GM12873 (cell line): Measurements from ENCODE around the gene RTL1.

Experiments used
- CTCF ChIP-seq: IDR thresholded peaks from 2 replicates; pipeline ENCODE4 v1.5.1; 2012; ENCODE audit warnings: low read depth, mild to moderate bottlenecking, moderate library complexity, low read length, control low read depth; ENCODE audit not compliant: insufficient read depth; ENCODE audit errors: missing control alignments

RTL1 gene

GRCh38 chr14:100850841-100851585 lies 52.5 kb downstream of the RTL1 start:
- peak; percentile 87 for TF ChIP-seq CTCF

DNA sequence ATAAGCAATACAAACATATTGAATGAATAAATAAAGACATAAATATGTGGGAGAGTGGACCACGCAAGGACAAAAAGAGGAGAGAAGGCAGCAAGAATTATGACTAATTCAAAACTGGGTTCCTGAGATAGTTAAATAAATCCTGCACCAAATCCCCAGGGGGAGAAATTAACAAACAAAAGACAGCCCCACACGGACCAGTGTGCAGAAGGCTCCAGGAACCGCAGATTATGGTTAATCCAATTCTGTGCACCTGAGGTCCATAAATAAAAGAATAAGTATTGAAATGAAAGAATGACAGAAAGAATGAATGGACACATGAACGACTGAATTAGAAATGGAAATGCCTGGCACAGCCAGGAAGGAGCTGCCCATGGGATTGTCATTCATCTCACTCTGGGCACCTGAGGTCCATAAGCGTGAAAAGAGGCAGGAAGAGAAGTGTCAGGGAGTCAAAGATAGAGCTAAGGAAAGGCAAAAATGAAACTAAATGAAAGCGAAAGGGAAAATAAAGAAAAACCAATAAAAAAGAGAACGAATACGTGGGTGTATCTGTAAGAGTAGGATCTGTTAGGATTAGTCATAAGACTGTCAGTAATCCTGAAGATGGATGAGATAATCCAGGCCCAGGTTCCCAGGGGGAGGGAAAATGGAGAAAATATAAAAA lies 54.3 kb downstream of the RTL1 start:
- no peak for TF ChIP-seq CTCF

GRCh38 chr14:100846309-100846859 lies 57.1 kb downstream of the RTL1 start:
- TF ChIP-seq CTCF, result no peak

GRCh38 chr14:100845341-100845740 lies 58.2 kb downstream of the RTL1 start:
- TF ChIP-seq CTCF, result no peak

GRCh38 chr14:100844846-100845245 lies 58.7 kb downstream of the RTL1 start:
- no peak for TF ChIP-seq CTCF

DNA sequence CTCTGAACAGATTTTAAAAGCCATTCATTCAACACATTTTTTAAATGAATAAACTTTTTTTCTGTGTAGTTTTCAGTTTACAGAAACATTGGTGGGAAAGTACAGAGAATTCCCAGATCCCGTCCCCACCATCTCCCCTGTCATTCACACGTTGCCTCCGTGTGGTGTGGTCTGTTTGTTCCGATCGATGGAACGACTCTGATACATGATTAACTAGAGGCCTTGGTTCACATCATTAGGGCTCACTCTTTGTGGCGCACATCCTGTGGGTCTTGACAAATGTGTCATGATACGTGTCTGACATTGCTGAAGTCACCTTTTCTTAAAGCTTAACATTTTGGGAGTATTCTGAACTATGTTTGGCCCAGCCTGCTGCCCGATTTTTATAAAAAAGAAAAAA lies 59.1 kb downstream of the RTL1 start:
- no peak for TF ChIP-seq CTCF

GRCh38 chr14:100844082-100844408 lies 59.5 kb downstream of the RTL1 start:
- no peak for TF ChIP-seq CTCF
